ENCODE measurements around the gene KMT2E.

DNA sequence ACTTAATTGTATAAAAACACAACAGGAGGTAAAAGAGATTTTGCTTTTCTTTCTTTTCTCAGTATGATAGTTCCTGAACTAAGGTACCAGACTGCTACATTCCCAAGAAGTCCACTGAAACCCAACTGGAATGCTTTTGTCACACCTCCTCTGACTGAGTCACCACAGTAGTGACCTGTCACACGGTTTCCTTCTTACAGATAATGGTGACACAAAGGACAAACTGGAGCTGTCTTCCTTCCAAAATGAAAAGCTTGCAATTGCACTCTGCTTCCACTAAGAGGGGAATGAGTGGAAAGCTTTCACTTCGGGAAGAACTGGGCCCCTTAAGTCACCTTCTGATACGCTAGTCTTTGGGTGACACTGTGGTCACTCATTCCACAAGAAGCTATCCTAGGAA is 122.2 kb downstream of the KMT2E start:
- TF ChIP-seq, protein P1, sequence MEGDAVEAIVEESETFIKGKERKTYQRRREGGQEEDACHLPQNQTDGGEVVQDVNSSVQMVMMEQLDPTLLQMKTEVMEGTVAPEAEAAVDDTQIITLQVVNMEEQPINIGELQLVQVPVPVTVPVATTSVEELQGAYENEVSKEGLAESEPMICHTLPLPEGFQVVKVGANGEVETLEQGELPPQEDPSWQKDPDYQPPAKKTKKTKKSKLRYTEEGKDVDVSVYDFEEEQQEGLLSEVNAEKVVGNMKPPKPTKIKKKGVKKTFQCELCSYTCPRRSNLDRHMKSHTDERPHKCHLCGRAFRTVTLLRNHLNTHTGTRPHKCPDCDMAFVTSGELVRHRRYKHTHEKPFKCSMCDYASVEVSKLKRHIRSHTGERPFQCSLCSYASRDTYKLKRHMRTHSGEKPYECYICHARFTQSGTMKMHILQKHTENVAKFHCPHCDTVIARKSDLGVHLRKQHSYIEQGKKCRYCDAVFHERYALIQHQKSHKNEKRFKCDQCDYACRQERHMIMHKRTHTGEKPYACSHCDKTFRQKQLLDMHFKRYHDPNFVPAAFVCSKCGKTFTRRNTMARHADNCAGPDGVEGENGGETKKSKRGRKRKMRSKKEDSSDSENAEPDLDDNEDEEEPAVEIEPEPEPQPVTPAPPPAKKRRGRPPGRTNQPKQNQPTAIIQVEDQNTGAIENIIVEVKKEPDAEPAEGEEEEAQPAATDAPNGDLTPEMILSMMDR (IDR thresholded peaks at IDR 0.05; ENCODE audit: low read depth, low read length, poor library complexity, severe bottlenecking), result peak; percentile 18
- TF ChIP-seq EZH2phosphoT487 (IDR thresholded peaks at IDR 0.05; ENCODE audit: borderline replicate concordance, low read length), result no peak

Data from DOHH2 (cell line).